Activated naive CD4-positive, alpha-beta T cell treated with anti-CD3 and anti-CD28 coated beads, Interleukin-2, amount 50 U/mL, for 24 hours (primary cell): Measurements from ENCODE around the gene HOXD9.

Experiments used
- H3K27ac Mint-ChIP-seq: one replicate; pipeline ENCODE4 v1.8.0; 2021; ENCODE audit warnings: mild to moderate bottlenecking, mixed read lengths
- H3K27me3 Mint-ChIP-seq: one replicate; pipeline ENCODE4 v1.8.0; 2021; ENCODE audit warnings: mixed read lengths
- H3K36me3 Mint-ChIP-seq: one replicate; pipeline ENCODE4 v1.8.0; 2021; ENCODE audit warnings: mixed read lengths
- H3K4me1 Mint-ChIP-seq: one replicate; pipeline ENCODE4 v1.8.0; 2021; ENCODE audit warnings: mixed read lengths
- H3K4me3 Mint-ChIP-seq: one replicate; pipeline ENCODE4 v1.8.0; 2021; ENCODE audit warnings: mild to moderate bottlenecking, mixed read lengths
- H3K9me3 Mint-ChIP-seq: one replicate; pipeline ENCODE4 v1.8.0; 2021; ENCODE audit warnings: mixed read lengths

The HOXD9 gene

DNA sequence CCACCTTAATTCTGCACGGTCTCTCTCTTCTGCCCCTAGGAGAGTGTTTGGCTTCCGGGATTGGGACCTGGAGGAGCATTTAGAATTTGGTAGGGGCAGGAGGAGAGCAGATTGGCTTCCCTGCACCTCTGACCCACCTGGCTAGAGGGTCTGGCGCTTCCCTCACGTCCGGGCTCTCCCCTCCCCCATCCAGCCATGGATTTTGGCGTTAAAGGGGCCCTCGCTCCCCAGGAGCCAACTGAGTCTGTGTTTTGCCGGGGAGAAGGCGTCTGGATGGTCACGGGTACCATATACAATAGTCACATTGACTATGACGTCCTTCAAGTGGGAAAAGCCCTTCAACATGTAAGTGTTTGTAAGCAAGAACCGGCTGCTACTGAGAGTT lies 41.1 kb downstream of the HOXD9 start:
- Mint-ChIP-seq H3K27me3 (peaks cover 60% of the 10 kb centered on the region), H3K36me3 (peaks cover 4% of the 10 kb centered on the region), H3K4me3 (no peak overlapping the region), H3K27ac (no peak overlapping the region), H3K9me3 (peaks cover 13% of the 10 kb centered on the region), H3K4me1 (peaks cover 6% of the 10 kb centered on the region)

DNA sequence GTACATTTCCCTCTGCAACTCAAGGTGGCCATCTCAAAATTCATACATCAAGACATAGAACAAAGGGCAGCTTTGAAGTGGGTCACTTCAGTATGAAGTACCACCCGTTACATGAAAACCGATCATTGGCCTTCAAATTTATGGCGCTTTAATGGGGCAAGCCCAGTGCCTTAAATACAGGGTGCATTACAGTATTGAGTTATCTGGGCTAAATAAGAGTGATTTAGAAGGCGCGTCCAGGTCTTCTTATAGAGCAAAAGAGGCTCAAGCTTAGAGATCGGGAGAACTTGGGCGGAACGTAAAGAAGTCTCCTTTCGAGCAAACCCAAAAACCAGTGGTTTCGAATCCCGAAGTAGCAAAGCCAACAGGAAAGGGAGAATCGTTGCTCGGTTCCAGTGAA lies 41.7 kb downstream of the HOXD9 start:
- Mint-ChIP-seq H3K9me3 (peaks cover 13% of the 10 kb centered on the region), H3K27me3 (peaks cover 60% of the 10 kb centered on the region), H3K4me3 (peak overlapping the region; percentile 30), H3K27ac (peak overlapping the region; percentile 14), H3K36me3 (peaks cover 4% of the 10 kb centered on the region), H3K4me1 (peaks cover 6% of the 10 kb centered on the region)

DNA sequence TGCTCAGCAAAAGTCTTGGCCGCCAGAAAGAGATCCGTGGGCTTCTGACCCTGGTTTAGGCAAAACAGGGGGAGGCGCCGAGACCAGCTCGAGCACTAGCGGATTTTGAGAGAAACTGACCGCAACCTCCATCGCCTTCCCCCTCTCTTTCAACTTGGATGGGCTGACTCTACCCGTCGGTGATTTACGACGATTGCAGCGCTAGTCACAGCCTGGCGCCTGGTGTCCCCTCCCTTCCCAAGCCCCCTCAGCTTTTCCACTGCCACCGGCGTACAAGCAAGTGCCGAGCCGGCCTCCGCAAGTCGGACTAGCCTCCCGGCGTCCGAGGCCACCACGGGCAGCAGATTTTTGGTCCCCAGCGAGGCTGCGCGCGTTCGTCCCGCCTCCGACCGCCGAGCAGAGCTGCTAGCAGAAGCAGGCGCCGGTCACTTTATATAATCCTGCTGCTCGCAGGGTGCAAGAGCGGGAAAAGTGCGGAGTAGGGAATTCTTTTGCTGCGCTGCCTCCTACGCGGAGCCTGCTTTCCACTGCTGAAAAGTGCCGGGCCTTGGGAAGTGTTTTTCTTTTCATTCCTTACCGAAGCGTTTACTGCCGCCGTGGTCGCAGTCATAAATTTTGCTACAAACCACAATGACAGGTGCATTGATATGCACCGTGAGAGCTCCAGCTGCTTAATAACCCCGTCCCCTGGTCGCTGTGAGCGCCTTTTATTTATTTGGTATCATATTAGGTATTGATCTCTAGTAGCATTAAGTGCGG lies 42.3 kb downstream of the HOXD9 start:
- Mint-ChIP-seq H3K36me3 (peaks cover 4% of the 10 kb centered on the region), H3K27me3 (peaks cover 61% of the 10 kb centered on the region), H3K27ac (no peak overlapping the region), H3K4me1 (peaks cover 6% of the 10 kb centered on the region), H3K4me3 (peak overlapping the region; percentile 30), H3K9me3 (peaks cover 13% of the 10 kb centered on the region)

DNA sequence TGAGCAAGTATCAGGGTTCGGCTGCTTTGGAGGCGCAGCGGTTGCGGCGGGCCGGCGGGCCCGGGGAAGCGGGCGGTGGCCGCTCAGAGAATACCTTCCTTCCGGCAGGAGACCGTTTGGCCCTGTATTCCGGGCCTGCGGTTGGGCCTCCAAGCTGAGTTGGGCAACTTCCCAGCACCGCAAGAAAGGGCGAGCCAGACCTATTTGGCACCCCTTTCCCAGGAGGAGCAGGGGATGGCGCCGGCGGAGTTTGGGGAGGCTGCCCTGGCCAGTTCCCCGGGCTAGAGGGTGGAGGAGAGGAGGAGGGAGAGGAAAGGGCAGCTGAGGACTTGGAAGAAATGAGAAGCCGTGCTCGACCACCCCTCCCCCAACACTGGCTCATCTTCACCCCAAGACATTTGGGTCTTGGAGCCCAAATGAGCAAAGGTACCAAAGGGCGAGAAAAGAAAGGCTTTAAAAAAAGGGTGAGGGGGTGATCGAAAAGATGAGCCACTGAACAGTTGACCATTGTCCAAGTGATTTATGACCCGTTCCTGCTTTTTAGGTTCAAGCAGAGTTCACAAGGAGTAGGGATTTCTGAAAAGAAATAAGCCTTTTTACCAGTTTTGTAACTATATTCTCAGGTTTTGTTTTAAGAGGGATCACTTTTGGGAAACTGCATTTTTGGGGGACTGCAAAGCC lies 43.0 kb downstream of the HOXD9 start:
- Mint-ChIP-seq H3K36me3 (peaks cover 4% of the 10 kb centered on the region), H3K27ac (no peak overlapping the region), H3K4me3 (no peak overlapping the region), H3K9me3 (peaks cover 13% of the 10 kb centered on the region), H3K4me1 (peaks cover 6% of the 10 kb centered on the region), H3K27me3 (peaks cover 65% of the 10 kb centered on the region)

DNA sequence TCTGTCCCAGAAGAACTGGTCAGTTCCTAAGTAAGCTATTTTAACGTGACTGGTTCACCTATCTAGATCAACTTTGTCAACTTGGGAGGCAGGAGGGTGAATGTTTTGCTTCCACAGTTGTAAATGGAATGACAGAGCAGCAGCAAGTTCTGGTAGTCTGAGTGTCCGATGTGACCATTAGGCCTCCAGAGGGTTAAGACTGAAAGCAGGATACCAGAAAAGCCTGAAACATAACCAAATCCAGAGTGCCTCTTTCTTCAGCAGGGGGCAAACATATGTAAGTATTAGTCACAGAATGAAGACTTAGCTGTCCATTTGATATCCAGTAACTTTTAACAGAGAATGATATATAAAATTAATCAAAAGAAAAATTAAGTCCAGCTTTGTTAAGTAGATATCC lies 43.8 kb downstream of the HOXD9 start:
- Mint-ChIP-seq H3K36me3 (peaks cover 4% of the 10 kb centered on the region), H3K27me3 (peaks cover 62% of the 10 kb centered on the region), H3K4me3 (no peak overlapping the region), H3K27ac (no peak overlapping the region), H3K9me3 (peaks cover 13% of the 10 kb centered on the region), H3K4me1 (peaks cover 6% of the 10 kb centered on the region)

DNA sequence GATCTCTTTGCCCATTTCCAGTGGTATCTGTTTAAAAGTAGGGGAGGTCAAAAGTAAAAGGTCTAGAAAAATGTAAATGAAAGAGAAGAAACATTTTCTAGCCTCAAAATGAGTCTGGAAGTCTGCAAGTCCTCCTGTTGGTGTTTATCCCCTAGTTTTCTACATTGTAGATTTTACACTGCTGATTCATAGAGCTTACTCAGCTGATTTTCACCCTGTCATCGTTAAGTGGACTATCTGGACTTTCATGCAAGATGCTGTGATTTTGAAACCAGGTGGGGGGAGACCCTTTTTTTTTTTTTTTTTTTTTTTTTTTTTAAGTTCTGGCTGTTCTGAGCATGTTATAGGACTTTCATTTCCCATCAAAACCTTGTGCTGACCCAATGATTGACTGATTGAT lies 44.9 kb downstream of the HOXD9 start:
- Mint-ChIP-seq H3K4me3 (no peak overlapping the region), H3K4me1 (peaks cover 6% of the 10 kb centered on the region), H3K9me3 (peaks cover 13% of the 10 kb centered on the region), H3K27me3 (peaks cover 58% of the 10 kb centered on the region), H3K27ac (no peak overlapping the region), H3K36me3 (peaks cover 2% of the 10 kb centered on the region)

DNA sequence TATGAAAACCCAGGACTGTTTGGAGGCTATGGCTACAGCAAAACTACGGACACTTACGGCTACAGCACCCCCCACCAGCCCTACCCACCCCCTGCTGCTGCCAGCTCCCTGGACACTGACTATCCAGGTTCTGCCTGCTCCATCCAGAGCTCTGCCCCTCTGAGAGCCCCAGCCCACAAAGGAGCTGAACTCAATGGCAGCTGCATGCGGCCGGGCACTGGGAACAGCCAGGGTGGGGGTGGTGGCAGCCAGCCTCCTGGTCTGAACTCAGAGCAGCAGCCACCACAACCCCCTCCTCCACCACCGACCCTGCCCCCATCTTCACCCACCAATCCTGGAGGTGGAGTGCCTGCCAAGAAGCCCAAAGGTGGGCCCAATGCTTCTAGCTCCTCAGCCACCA lies 46.7 kb downstream of the HOXD9 start:
- Mint-ChIP-seq H3K27ac (no peak overlapping the region), H3K4me1 (peaks cover 7% of the 10 kb centered on the region), H3K36me3 (no peaks in the 10 kb centered on the region), H3K27me3 (peaks cover 57% of the 10 kb centered on the region), H3K9me3 (peaks cover 7% of the 10 kb centered on the region), H3K4me3 (no peak overlapping the region)

DNA sequence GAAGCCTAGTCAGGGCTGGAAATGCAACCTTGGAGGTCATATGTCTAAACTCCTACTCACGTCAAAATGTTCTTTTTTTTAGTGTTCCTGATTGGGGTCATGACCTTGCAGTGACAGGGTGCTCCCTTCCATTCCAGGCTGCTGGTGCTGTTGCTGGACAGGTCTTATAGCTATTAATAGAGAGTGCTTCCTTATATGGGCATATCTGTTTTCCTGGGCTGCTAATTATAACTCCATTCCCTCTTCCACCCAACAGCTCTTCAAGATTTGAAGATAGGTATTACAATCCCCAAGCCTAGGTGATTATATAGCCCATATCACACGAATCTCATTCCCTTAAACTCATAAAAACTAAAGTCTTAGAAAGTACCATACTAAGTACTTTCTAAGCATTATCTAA lies 47.2 kb downstream of the HOXD9 start:
- H3K4me3 Mint-ChIP-seq: no peak overlapping the region

DNA sequence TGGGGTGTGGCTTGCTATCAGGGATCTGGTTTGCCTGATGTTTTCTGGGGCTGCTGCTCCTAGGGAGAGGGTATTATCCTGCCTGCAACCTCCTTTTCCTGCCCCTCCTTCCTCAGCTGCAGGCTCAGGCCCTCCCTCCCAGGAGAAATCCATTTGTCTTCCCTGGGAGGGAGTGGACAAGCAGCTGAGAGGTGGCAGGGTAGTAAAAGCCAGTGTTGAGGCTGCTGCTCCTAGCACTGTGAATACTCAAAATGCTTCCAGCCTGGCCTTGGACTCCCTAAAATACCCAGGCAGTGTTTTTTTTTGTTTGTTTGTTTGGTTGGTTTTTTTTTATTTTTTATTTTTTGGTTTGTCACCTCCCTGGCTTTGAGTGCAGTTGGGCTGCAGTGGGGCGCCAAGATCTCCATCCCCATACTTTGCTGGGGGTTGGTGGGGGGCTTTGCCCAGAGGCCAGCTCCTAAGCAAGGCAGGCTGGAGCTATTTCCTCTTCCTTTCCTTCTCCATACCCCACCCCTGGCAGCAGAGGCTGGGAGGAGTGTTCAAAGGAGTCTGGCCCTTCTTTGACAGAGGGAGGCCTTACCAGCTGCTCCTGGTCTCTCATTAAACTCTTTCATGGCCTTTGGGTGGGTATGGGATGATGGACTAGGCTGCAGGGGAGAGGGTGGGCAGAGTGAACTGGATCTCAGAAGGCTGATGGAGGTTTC lies 48.2 kb downstream of the HOXD9 start:
- no peaks in the 10 kb centered on the region for H3K36me3 Mint-ChIP-seq
- peaks cover 59% of the 10 kb centered on the region for H3K27me3 Mint-ChIP-seq
- no peak overlapping the region for H3K4me3 Mint-ChIP-seq

More for the DNA sequence above, 47.2 kb downstream of the HOXD9 start:
- H3K9me3 Mint-ChIP-seq: peaks cover 6% of the 10 kb centered on the region
- peaks cover 7% of the 10 kb centered on the region for H3K4me1 Mint-ChIP-seq
- H3K27me3 Mint-ChIP-seq: peaks cover 56% of the 10 kb centered on the region
- no peaks in the 10 kb centered on the region for H3K36me3 Mint-ChIP-seq
- H3K27ac Mint-ChIP-seq: no peak overlapping the region

DNA sequence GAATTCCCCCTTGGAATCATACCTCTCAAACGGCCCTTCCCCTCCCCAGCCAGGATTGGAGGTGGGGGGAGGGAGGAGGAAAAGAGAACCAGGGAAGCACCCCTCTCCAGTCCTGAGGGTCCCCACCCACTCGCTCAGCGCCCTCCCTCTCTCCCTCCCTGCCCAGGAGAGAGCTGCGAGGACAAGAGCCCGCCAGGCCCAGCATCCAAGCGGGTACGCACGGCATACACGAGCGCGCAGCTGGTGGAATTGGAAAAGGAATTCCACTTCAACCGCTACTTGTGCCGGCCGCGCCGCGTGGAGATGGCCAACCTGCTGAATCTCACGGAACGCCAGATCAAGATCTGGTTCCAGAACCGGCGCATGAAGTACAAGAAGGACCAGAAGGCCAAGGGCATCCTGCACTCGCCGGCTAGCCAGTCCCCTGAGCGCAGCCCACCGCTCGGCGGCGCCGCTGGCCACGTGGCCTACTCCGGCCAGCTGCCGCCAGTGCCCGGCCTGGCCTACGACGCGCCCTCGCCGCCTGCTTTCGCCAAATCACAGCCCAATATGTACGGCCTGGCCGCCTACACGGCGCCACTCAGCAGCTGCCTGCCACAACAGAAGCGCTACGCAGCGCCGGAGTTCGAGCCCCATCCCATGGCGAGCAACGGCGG lies 49.0 kb downstream of the HOXD9 start:
- H3K36me3 Mint-ChIP-seq: no peaks in the 10 kb centered on the region
- H3K27ac Mint-ChIP-seq: no peak overlapping the region

More for the DNA sequence above, 48.2 kb downstream of the HOXD9 start:
- peaks cover 11% of the 10 kb centered on the region for H3K4me1 Mint-ChIP-seq
- H3K27ac Mint-ChIP-seq: no peak overlapping the region
- H3K9me3 Mint-ChIP-seq: peaks cover 6% of the 10 kb centered on the region

DNA sequence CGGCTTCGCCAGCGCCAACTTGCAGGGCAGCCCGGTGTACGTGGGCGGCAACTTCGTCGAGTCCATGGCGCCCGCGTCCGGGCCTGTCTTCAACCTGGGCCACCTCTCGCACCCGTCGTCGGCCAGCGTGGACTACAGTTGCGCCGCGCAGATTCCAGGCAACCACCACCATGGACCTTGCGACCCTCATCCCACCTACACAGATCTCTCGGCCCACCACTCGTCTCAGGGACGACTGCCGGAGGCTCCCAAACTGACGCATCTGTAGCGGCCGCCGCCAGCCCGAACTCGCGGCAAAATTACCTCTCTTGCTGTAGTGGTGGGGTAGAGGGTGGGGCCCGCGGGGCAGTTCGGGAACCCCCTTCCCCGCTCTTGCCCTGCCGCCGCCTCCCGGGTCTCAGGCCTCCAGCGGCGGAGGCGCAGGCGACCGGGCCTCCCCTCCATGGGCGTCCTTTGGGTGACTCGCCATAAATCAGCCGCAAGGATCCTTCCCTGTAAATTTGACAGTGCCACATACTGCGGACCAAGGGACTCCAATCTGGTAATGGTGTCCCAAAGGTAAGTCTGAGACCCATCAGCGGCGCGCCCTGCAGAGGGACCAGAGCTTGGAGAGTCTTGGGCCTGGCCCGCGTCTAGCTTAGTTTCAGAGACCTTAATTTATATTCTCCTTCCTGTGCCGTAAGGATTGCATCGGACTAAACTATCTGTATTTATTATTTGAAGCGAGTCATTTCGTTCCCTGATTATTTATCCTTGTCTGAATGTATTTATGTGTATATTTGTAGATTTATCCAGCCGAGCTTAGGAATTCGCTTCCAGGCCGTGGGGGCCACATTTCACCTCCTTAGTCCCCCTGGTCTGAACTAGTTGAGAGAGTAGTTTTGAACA lies 49.7 kb downstream of the HOXD9 start:
- H3K4me1 Mint-ChIP-seq: peaks cover 11% of the 10 kb centered on the region
- peaks cover 2% of the 10 kb centered on the region for H3K9me3 Mint-ChIP-seq
- peaks cover 59% of the 10 kb centered on the region for H3K27me3 Mint-ChIP-seq
- H3K36me3 Mint-ChIP-seq: no peaks in the 10 kb centered on the region
- H3K27ac Mint-ChIP-seq: no peak overlapping the region
- no peak overlapping the region for H3K4me3 Mint-ChIP-seq

More for the DNA sequence above, 49.0 kb downstream of the HOXD9 start:
- Mint-ChIP-seq H3K4me3 (no peak overlapping the region), H3K9me3 (peaks cover 6% of the 10 kb centered on the region), H3K27me3 (peaks cover 60% of the 10 kb centered on the region), H3K4me1 (peaks cover 11% of the 10 kb centered on the region)

DNA sequence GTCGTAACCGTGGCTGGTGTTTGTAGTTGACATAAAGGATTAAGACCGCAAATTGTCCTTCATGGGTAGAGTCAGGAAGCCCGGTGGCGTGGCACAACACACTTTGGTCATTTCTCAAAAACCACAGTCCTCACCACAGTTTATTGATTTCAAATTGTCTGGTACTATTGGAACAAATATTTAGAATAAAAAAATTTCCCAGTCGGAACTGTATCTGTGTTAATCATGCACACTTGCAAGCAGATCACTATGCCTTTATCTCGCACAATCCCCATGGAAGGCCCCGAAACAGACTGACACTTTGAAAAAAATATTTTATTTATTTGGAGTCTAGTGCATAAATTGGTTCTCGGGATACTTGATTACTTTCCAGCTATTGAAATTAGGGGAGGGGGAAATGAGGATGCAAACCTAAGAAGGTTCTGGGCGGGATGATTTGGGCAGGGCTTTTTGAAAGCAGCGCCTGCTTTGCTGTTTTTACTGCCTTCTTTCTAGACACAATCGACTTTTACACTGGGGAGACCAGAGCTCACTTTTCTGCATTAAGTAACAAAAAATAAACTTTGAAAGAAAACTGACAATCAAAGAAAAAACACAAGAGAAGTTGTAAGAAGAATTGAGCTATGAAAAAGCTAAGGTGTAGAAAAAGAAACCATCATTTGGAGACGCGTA lies 50.5 kb downstream of the HOXD9 start:
- Mint-ChIP-seq H3K27ac (no peak overlapping the region), H3K4me1 (peaks cover 11% of the 10 kb centered on the region), H3K9me3 (no peaks in the 10 kb centered on the region), H3K36me3 (no peaks in the 10 kb centered on the region), H3K4me3 (no peak overlapping the region), H3K27me3 (peaks cover 55% of the 10 kb centered on the region)

DNA sequence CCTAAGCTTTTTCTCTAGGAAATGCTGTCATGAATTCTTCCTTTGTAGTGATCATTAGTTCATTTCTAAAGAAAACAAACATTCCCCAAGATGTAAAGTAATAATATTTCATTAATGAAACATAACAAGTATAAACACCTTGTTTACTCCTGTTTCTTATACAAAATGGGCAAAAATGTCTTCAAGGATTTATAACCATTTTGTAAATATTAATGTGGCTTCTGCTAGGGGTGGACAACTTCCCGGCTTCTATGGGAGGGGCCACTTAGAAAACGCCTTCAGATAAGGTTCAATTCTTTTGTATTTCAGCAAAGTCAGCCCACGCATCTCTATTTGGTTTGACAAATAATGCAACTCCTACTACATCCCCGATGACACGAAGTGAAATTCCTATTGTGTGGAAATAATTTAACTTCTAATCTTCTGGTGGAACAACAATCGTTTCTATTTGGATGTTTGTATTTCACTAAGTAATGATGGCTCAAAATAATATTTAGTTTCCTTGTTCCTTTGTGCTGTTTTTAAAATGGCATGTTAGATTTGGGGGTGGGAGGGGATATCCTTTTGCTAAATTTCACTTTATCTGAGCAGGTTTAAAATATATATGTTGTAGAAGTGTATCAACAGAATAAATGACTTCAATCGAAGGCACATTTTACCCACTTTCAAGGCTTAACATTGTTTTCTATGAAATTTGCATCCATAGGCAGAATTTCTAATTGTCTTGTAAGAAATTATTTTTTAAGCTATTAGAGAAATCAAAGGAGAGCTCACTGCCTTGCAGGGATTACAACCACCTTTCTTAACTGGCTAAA lies 51.3 kb downstream of the HOXD9 start:
- Mint-ChIP-seq H3K27ac (no peak overlapping the region), H3K4me3 (no peak overlapping the region), H3K36me3 (no peaks in the 10 kb centered on the region), H3K4me1 (peaks cover 11% of the 10 kb centered on the region), H3K27me3 (peaks cover 58% of the 10 kb centered on the region), H3K9me3 (no peaks in the 10 kb centered on the region)

DNA sequence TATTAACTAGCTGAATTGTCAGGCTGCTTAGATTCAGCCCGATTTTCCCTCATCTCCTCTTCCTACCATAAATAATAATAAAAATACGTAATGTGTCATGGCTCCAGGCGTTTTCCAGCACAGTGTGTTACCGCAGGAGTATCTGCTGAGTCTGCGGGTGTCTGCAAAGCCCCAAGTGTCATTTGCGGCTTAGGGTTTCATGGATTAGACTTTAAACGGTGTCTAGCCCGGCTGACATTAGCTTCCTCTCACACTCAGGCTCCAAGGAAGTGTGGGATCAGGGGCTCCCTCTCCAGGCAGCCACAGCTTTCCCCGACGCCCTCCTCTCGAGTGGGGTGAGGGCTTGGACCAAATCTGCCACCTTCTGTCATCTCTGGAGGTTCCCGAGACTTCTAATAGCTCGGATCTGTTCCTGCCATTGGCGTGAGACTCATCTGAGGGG lies 51.9 kb downstream of the HOXD9 start:
- peaks cover 11% of the 10 kb centered on the region for H3K4me1 Mint-ChIP-seq
- H3K4me3 Mint-ChIP-seq: no peak overlapping the region
- H3K36me3 Mint-ChIP-seq: no peaks in the 10 kb centered on the region
- no peaks in the 10 kb centered on the region for H3K9me3 Mint-ChIP-seq
- H3K27ac Mint-ChIP-seq: no peak overlapping the region
- peaks cover 62% of the 10 kb centered on the region for H3K27me3 Mint-ChIP-seq
